ENCODE measurements around the gene NDUFB10.
"Not testable (repeated sequence)": the region's sequence is repeated elsewhere in the genome, so short reads cannot be mapped to it uniquely, and the experiment has no call there.

Gene NDUFB10

DNA sequence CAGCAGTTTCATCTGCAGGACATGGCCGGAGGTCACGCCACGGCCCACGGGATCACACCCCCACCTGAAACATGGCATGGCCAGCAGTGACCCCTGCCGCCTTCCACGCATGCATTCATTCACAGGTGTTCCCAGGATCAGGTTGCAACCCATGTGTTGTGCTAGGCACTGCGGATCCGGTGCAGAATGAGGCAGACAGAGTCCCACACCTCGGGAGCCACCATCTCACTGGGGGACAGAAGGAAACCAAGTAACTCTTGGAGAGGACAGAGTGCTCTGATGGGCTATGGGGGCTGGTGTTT lies 12.0 kb upstream of the NDUFB10 start:
- no peak for DNase-seq

DNA sequence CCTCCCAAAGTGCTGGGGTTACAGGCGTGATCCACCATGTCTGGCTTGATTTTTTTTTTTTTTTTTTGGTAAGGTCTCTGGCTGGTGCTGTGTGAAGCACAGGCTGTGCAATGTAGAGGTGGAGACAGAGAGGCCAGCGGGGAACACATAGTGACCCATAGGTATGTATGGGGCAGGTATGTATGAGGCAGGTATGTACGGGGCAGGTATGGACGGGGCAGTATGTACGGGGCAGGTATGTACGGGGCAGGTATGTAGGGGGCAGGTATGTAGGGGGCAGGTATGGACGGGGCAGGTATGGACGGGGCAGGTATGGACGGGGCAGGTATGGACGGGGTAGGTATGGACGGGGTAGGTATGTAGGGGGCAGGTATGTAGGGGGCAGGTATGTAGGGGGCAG lies 9.8 kb upstream of the NDUFB10 start:
- no peak for DNase-seq

DNA sequence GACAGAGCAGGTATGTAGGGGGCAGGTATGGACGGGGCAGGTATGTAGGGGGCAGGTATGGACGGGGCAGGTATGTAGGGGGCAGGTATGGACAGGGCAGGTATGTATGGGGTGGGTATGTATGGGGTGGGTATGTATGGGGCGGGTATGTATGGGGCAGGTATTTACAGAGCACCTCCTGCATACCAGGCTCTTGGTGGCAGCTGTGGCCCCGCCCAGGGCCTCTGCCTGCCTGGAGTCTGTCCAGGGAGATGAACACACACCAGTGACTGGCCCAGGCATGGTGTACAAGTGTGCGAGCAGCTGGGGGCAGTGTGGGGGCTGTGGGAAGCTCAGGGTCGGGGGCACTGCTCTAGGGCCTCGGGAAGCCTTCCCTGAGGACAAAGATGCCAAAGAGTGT lies 9.3 kb upstream of the NDUFB10 start:
- DNase-seq = no peak

- DNase-seq = no peak
Measured at GRCh38 chr16:1950559-1950958, 8.8 kb upstream of the NDUFB10 start.

DNA sequence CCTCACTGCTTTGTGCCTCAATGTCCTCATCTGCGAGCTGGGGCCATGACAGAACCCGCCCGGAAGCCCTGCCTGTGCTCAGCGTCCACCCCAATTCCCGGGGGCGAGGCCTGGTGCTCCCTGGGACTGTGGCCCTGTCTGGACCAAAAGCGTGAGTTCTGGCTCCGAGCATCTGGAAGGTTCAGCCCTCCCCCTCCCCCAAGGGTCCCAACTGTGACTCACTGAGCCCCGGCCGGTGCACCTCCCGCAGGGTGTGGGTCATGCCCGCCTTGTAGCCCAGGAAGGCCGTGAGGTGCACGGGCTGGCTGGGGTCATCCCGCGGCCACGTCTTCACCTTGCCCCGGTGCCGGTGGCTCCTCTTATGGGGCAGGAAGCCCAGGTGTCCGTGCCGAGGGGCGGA lies 5.6 kb upstream of the NDUFB10 start:
- no peak for DNase-seq

GRCh38 chr16:1957434-1958142 lies 1.8 kb upstream of the NDUFB10 start:
- not testable (repeated sequence) for DNase-seq

DNA sequence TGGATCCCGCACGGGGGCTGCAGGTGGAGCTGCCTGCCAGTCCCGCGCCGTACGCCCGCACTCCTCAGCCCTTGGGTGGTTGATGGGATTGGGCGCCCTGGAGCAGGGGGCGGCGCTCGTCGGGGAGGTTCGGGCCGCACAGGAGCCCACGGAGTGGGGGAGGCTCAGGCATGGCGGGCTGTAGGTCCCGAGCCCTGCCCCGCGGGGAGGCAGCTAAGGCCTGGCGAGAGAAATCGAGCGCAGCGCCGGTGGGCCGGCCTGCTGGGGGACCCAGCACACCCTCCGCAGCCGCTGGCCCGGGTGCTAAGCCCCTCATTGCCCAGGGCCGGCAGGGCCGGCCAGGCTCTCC lies 1.2 kb upstream of the NDUFB10 start:
- not testable (repeated sequence) for DNase-seq

- no peak for DNase-seq
Measured at GRCh38 chr16:1958715-1959268, 546 bp upstream of the NDUFB10 start.

GRCh38 chr16:1960665-1961630 lies 1.6 kb downstream of the NDUFB10 start:
- peak; percentile 50 for DNase-seq

- DNase-seq = peak; percentile 38
Measured at GRCh38 chr16:1961651-1962067, 2.3 kb downstream of the NDUFB10 start.

GRCh38 chr16:1962161-1963153 lies 3.1 kb downstream of the NDUFB10 start:
- not testable (repeated sequence) for DNase-seq

- peak; percentile 56 for DNase-seq
Measured at GRCh38 chr16:1963806-1964505, 4.6 kb downstream of the NDUFB10 start.

DNA sequence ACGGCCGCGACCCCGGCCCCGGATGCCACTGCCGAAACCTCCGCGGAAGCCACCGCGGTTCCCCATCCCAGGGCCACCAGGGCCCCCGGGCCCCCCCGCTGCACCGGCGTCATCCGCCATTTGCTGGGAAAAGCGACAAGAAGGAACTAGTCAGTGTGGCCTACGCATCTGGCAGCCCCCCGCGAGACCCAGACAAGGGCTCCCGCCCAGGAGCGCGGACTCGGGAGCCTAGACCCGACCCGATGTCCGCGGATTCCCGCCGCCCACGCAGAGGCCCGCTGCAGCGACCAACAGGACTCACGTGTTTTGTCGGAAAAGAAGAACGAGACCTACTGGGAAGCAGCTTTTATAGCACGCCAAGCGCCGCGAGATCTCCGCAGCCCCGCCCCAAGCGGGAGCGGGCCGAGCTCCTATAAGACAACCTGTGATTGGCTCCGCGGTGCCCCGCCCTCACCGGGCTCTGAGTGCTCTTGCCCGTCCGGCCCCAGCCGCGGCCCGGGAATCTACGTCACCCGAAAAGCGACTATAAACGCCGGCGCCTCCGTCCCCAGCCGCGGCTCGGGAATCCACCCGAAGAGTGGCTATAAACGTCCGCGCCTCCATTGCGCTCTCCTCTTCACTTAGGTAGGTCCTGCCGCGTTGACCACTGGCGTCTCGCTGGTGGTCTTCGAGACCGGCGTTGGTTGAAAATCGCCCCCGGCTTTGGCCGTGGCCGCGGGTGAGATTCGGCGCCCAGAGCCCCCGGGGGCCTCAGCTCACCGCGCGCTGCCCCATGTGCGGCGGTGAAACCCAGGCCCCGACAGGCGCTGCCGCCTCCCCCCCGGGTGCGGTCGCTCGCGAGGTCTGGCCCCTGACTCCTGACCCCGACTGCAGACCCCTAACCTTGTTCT lies 5.4 kb downstream of the NDUFB10 start, which contains the start of gene RPS2:
Gene RPS2 (minus strand): TSS at position 321 of the 890 bp plus-strand sequence. CDS start 201 bp downstream, at position 120.
- peak; percentile 100 for DNase-seq

DNA sequence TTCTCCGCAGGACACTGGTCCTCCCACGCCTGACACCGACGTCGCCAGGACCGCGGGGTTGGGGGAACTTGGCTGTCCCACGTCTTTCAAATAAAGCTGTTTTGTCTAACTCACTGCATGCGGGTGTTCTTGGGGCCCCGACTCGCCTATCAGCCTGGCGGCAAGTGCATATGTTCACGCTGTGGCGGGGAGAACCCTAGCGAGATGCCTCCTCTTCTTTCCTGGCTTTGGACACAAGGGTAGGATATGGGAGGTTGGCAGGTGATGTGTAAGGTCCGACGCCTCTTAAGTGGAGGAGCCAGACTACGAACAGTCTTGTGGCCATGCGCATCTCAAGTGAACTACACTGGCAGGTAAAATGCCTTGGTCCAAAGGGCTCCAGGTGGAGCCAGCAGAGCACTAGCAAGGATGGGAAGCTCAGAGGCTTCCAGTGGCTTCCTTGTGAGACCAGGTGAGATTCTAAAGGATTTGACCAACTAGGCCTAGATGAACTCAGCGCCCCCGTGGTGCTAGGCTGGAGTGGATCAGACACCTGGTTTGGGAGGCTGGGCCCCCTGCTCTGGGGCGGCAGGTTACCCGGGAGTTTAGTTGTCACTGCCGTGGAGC lies 6.2 kb downstream of the NDUFB10 start:
- peak; percentile 42 for DNase-seq

DNA sequence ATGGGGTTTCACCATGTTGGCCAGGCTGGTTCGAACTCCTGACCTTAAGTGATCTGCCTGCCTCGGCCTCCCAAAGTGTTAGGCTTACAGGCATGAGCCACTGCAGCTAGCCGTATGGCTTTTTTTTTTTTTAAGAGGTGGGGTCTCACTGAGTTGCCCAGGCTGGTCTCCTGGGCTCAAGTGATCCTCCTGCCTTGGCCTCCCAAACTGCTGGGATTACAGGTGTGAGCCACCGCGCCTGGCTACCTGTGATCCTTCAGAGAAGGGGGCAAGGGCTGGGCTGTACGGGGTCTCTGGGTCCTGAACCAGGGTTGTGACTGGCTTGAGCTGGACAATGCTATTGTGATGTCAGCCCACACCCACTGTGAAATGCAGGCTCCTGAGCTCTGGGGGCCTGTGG lies 7.1 kb downstream of the NDUFB10 start, which contains the start of gene RNF151:
Gene RNF151 (plus strand): TSS at position 397 of the 400 bp plus-strand sequence. CDS start 26 bp downstream, outside the sequence.
- DNase-seq = no peak

- DNase-seq = no peak
Measured at GRCh38 chr16:1968146-1968953, 9.0 kb downstream of the NDUFB10 start.

DNA sequence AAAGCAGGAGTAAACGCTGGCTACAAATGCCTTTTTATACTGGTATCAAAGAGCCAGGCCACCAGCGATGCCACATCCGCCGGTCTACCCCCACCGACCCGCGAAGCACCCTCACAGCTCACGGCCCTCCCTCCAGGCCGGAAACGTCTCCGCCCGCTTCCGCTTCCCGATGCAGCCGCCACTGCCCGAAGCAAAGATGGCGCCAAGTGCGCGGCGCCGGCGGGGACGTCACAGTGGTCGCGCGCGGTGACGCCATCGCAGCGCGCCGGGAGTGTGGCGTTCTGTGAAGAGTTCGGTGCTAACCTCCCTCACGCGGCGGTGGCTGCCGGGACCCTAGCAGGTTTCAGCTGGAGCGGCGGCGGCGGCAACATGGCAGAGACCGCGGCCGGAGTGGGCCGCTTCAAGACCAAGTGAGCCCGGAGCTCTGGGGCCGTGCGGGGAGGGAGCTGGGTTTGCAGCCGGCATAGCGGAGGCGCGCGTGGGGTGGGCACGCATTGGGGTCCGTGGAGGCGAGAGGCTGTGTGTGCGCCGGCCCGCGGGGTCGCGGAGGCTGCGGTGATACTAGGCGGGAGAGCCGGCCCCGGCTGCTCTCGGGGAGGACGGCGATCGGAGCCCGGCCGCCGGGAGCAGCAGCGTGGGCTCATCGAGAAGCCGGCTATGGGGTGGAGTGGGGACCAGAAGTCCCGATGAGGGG lies 12.6 kb downstream of the NDUFB10 start, which contains the start of gene TBL3:
Gene TBL3 (plus strand): TSS at position 258 of the 694 bp plus-strand sequence. CDS start 112 bp downstream, at position 370.
- peak; percentile 97 for DNase-seq

- peak; percentile 40 for DNase-seq
Measured at GRCh38 chr16:1972490-1972877, 13.1 kb downstream of the NDUFB10 start.

Data from NCI-H146 (cell line).